Esophagus squamous epithelium (tissue), 5 donors: Measurements from ENCODE around the gene ATP6V1A. TPM values are rescaled to one million over a fixed set of nuclear protein-coding genes. Genes with fewer than 3 reads are reported as not detected.

Source experiments
- DNase-seq: peaks from one replicate; lab custom pipeline; 2025; lab: John Stamatoyannopoulos, UW
- H3K27ac ChIP-seq, 4 donors: fragments of 200-600 bp; sonication (generic); one replicate each; pipeline ENCODE4 v1.5.1; 2016 to 2019; ENCODE audit warnings: mild to moderate bottlenecking in 1 of 4
- H3K27me3 ChIP-seq, 4 donors: fragments of 200-600 bp; sonication (generic); 1 replicate in 3 of 4; 2 replicates in 1 of 4; pipeline versions ENCODE4 v1.5.1 to v1.6.0; 2017 to 2021; ENCODE audit warnings: antibody characterized with exemption in 1 of 4
- H3K36me3 ChIP-seq, 3 donors: fragments of 200-600 bp; sonication (generic); one replicate each; pipeline ENCODE4 v1.5.1; 2016 to 2019
- H3K4me1 ChIP-seq, 3 donors: fragments of 200-600 bp; sonication (generic); one replicate each; pipeline ENCODE4 v1.5.1; 2017 to 2019
- H3K4me3 ChIP-seq, 4 donors: fragments of 200-600 bp; sonication (generic); 1 replicate in 3 of 4; 2 replicates in 1 of 4; pipeline ENCODE4 v1.5.1; 2016 to 2019; ENCODE audit warnings: mild to moderate bottlenecking in 2 of 4, moderate library complexity in 1 of 4
- H3K9me3 ChIP-seq, 3 donors: fragments of 200-600 bp; sonication (generic); one replicate each; pipeline ENCODE4 v1.5.1; 2016 to 2019
- POLR2A ChIP-seq, 4 donors: fragments of 450-650 bp; IDR thresholded peaks; one replicate each; pipeline ENCODE4 v1.6.1; 2017; ENCODE audit warnings: antibody characterized with exemption in 4 of 4, mild to moderate bottlenecking in 4 of 4, moderate library complexity in 3 of 4
- WGBS, 2 donors: methylation state at CpG; one replicate each; pipeline ENCODE4 v1.1.5; 2018; 5-methylcytosine and 5-hydroxymethylcytosine counted together
- intact Hi-C: fragments of 100-400 bp; cut with DNase I; formaldehyde crosslinking; loops from one replicate; pipeline ENCODE4 v1.15.0; 2022
- total RNA-seq, 4 donors: library from RNA; depleted of rRNA; stranded (reverse); fragments of >200 nt; gene quantifications; one replicate each; pipeline ENCODE4 v1.1.0, GENCODE V29; 2016
- TF ChIP-seq, protein P1 (sequence below), 6 experiments: fragments of 450-650 bp in 4 of 6; fragments of 200-600 bp in 2 of 6; sonication (generic) in 2 of 6; IDR thresholded peaks; one replicate each; pipeline ENCODE4 v1.5.1; 2016 to 2019; ENCODE audit warnings: antibody characterized with exemption in 6 of 6, mild to moderate bottlenecking in 4 of 6, moderate library complexity in 4 of 6
- donor health status: DM: yes; HTN: yes; CAD: no.

The ATP6V1A gene
- total RNA-seq, 4 donors from 2014 or later, result 39.9 to 74.3 (median 60.6) TPM

DNA sequence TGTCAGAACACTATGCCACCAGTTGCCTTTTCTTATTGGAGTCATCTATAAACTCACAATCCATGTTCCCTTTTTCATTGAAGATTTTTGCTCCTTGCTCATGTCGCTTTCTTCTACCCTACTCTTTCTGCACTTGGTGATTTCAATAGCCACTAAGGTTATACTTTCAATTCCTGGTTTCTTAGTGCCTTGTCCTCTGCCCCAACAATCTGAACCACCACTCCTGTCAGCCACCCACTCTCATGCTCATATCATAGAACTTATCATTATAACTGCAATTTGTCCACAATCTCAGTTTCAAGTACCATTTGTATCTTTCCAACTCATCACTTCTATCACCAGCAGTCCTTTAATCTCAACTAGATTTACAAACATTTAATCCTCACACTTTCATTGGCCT lies 81.8 kb downstream of the ATP6V1A start:
- 90 to 96% methylated on average over 1 of the region's 1 CpG for WGBS, 2 donors
- DNase-seq, result no peak
- intact Hi-C loops, result no loop called here
- no peaks in the 10 kb centered on the region for H3K27me3 ChIP-seq
- H3K36me3 ChIP-seq, result no peaks in the 10 kb centered on the region
- H3K9me3 ChIP-seq, result no peaks in the 10 kb centered on the region
- peaks cover 0 to 11% (median 3%) of the 10 kb centered on the region in 3 donors for H3K4me1 ChIP-seq
- no peak overlapping the region for H3K4me3 ChIP-seq
- no peak overlapping the region for H3K27ac ChIP-seq
- TF ChIP-seq, protein P1, sequence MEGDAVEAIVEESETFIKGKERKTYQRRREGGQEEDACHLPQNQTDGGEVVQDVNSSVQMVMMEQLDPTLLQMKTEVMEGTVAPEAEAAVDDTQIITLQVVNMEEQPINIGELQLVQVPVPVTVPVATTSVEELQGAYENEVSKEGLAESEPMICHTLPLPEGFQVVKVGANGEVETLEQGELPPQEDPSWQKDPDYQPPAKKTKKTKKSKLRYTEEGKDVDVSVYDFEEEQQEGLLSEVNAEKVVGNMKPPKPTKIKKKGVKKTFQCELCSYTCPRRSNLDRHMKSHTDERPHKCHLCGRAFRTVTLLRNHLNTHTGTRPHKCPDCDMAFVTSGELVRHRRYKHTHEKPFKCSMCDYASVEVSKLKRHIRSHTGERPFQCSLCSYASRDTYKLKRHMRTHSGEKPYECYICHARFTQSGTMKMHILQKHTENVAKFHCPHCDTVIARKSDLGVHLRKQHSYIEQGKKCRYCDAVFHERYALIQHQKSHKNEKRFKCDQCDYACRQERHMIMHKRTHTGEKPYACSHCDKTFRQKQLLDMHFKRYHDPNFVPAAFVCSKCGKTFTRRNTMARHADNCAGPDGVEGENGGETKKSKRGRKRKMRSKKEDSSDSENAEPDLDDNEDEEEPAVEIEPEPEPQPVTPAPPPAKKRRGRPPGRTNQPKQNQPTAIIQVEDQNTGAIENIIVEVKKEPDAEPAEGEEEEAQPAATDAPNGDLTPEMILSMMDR (IDR thresholded peaks at IDR 0.05), result no peak
- TF ChIP-seq POLR2A (IDR thresholded peaks at IDR 0.05), result no peak

DNA sequence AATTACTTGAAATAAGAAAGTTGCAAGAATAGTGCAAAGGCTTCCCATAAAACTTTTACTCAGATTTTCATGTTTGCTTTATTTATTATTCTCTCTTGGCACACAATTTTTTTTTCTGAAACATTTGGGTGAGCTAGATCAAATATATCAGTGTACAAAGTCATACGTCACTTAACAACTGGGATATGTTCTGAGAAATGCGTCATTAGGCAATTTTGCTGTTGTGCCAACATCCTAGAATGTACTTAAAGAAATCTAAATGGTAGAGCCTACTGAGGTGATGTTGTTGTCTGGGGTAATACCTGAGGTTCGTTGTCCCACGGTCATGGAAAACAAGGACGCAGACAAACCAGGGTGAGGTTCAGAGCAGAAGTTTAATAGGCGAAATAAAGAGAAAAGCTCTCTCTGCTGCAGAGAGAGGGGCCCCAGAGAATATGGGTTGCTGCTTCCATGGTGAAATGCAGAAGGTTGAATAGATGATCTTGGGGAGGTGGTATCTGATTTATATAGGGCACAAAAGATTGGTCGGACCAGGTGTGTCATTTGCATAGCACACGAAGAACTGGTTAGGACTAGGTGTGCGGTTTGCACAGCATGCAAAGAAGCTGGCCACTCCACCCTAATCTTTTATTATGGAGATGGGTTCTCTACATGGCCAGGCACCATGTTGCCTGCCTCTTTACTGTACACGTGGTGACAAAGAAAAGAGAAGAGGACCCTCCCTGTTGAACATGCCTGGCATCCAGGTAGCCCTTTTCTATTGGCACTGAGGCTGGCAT lies 82.9 kb downstream of the ATP6V1A start:
- WGBS, 2 donors, result 69 to 77% methylated on average over 10 of the region's 10 CpGs
- peak overlapping the region in 1 of 4 donors; percentile 45 for H3K27ac ChIP-seq
- no peak for TF ChIP-seq POLR2A (IDR thresholded peaks at IDR 0.05)
- TF ChIP-seq, protein P1 (IDR thresholded peaks at IDR 0.05), result no peak
- no peaks in the 10 kb centered on the region for H3K27me3 ChIP-seq
- no peak overlapping the region for H3K4me3 ChIP-seq
- H3K9me3 ChIP-seq, result no peaks in the 10 kb centered on the region
- peaks cover 0 to 11% (median 3%) of the 10 kb centered on the region in 3 donors for H3K4me1 ChIP-seq
- no peaks in the 10 kb centered on the region for H3K36me3 ChIP-seq
- DNase-seq, result no peak
- intact Hi-C loops, result no loop called here

DNA sequence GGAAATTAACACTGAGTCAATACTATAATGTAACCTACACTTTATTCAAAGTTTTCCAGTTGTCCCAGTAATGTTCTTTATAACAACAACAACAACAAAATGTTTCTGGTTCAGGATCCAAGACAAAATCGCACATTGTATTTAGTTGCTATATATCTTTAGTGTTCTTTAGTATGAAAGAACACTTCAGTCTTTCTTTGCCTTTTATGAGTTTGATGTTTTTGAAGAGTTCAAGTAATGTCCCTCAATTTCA lies 84.2 kb downstream of the ATP6V1A start:
- intact Hi-C loops, result no loop called here
- Histone ChIP-seq H3K27me3 (no peaks in the 10 kb centered on the region), H3K36me3 (no peaks in the 10 kb centered on the region), H3K9me3 (no peaks in the 10 kb centered on the region), H3K4me1 (peaks cover 0 to 11% (median 3%) of the 10 kb centered on the region in 3 donors), H3K4me3 (no peak overlapping the region), H3K27ac (peak overlapping the region in 1 of 4 donors; percentile 45)
- WGBS, 2 donors, result 0% methylated on average over 1 of the region's 1 CpG
- no peak for DNase-seq
- no peak for TF ChIP-seq POLR2A (IDR thresholded peaks at IDR 0.05)
- TF ChIP-seq, protein P1 (IDR thresholded peaks at IDR 0.05), result no peak

DNA sequence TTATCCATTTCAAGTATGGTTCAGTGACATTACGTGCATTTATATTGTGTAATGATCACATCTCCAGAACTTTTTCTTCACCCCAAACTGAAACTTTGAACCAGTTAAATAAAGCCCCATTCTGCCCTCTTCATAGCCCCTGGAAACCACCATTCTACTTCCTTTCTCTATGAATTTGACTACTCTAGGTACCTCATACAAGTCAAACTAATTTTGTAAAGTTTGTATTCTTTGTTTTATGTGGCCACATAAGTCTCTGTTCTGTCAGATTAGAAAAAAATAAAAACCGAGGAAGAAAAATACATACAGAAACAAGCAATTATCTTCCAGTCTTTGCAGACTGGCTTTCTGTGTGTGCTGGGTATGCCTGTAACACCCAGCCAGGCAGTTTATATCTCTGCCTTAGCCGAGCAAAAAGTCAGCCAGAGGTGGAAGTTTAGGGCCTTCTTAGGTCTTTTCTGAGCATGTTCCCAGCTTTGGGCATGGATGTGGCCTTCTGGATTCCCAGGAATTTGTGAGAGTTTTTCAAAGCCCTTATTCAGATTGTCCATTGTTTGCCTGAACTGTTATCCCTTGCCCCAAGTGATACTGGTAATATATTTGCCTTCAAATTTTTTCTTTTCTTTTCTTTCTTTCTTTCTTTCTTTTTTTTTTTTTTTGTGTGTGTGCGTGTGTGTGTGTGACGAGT lies 85.8 kb downstream of the ATP6V1A start:
- no peaks in the 10 kb centered on the region for H3K9me3 ChIP-seq
- no peaks in the 10 kb centered on the region for H3K27me3 ChIP-seq
- intact Hi-C loops, result no loop called here
- H3K4me1 ChIP-seq, result peaks cover 0 to 11% (median 3%) of the 10 kb centered on the region in 3 donors
- WGBS, 2 donors, result 73 to 78% methylated on average over 4 to 5 of the region's 5 CpGs
- H3K27ac ChIP-seq, result no peak overlapping the region
- DNase-seq, result no peak
- H3K36me3 ChIP-seq, result no peaks in the 10 kb centered on the region
- no peak overlapping the region for H3K4me3 ChIP-seq
- no peak for TF ChIP-seq POLR2A (IDR thresholded peaks at IDR 0.05)
- TF ChIP-seq, protein P1 (IDR thresholded peaks at IDR 0.05), result no peak

DNA sequence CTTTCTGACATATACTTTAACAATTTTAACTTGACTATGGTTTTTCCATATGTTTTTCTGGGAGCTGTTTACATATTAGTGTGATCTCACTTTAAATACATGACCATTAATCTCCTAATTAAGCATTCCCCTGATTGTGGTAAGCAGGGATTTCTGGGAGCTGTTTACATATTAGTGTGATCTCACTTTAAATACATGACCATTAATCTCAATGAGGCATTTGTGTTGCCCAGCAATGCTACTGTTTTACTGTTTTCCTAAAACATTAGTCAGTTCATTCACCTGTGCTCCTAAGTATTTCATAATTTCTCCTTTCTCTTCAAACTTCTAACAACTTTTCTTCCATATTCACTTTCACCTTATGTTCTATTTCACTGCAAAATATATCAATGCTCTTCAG lies 88.1 kb downstream of the ATP6V1A start:
- H3K9me3 ChIP-seq, result no peaks in the 10 kb centered on the region
- H3K36me3 ChIP-seq, result no peaks in the 10 kb centered on the region
- intact Hi-C loops, result no loop called here
- no peak for DNase-seq
- H3K27me3 ChIP-seq, result no peaks in the 10 kb centered on the region
- H3K4me3 ChIP-seq, result no peak overlapping the region
- TF ChIP-seq POLR2A (IDR thresholded peaks at IDR 0.05), result no peak
- TF ChIP-seq, protein P1 (IDR thresholded peaks at IDR 0.05), result no peak
- H3K4me1 ChIP-seq, result peaks cover 0 to 21% (median 3%) of the 10 kb centered on the region in 3 donors
- H3K27ac ChIP-seq, result no peak overlapping the region
